HEK293 (cell line): Measurements from ENCODE around the gene SMTNL2.

ENCODE experiments used
- CTCF ChIP-seq: fragments of 450-650 bp; formaldehyde crosslinking; IDR thresholded peaks from 2 replicates; pipeline ENCODE4 v1.5.1; 2016; ENCODE audit warnings: missing biosample characterization, missing genetic modification characterization
- MEIS1 ChIP-seq: sonication (generic); formaldehyde crosslinking; IDR thresholded peaks from 2 replicates; pipeline ENCODE4 v1.8.1; 2022; ENCODE audit warnings: missing genetic modification reagents, mild to moderate bottlenecking, borderline replicate concordance
- ZNF138 ChIP-seq: fragments of 450-650 bp; formaldehyde crosslinking; IDR thresholded peaks from 2 replicates; pipeline ENCODE4 v1.5.1; 2016; ENCODE audit warnings: missing biosample characterization, missing genetic modification characterization, borderline replicate concordance
- ZNF175 ChIP-seq: fragments of 450-650 bp; formaldehyde crosslinking; IDR thresholded peaks from 2 replicates; pipeline ENCODE4 v1.5.1; 2016; ENCODE audit warnings: missing biosample characterization, missing genetic modification characterization
- ZNF24 ChIP-seq: fragments of 450-650 bp; formaldehyde crosslinking; IDR thresholded peaks from 2 replicates; pipeline ENCODE4 v1.5.1; 2016; ENCODE audit warnings: missing biosample characterization, missing genetic modification characterization
- ZNF362 ChIP-seq: fragments of 450-650 bp; formaldehyde crosslinking; IDR thresholded peaks from 2 replicates; pipeline ENCODE4 v1.5.1; 2016; ENCODE audit warnings: missing biosample characterization, missing genetic modification characterization
- ZNF658 ChIP-seq: fragments of 450-650 bp; formaldehyde crosslinking; IDR thresholded peaks from 2 replicates; pipeline ENCODE4; 2016; ENCODE audit warnings: missing biosample characterization, missing genetic modification characterization
- ZNF747 ChIP-seq: fragments of 450-650 bp; formaldehyde crosslinking; IDR thresholded peaks from 2 replicates; pipeline ENCODE4 v1.5.1; 2016; ENCODE audit warnings: missing biosample characterization, missing genetic modification characterization
- TF ChIP-seq, protein P1 (sequence below): fragments of 450-650 bp; formaldehyde crosslinking; IDR thresholded peaks from 2 replicates; pipeline ENCODE4 v1.5.1; 2016; ENCODE audit warnings: missing biosample characterization, missing genetic modification characterization
- TF ChIP-seq, protein P2 (sequence below): IDR thresholded peaks from 2 replicates; pipeline ENCODE4 v1.6.1; 2011; ENCODE audit warnings: mild to moderate bottlenecking, low read depth, low read length, borderline replicate concordance

GRCh38 chr17:4548061-4548461 lies 36.3 kb upstream of the SMTNL2 start:
- TF ChIP-seq CTCF (tag by site-specific recombination) = no peak
- TF ChIP-seq ZNF747 = no peak
- TF ChIP-seq, protein P1, sequence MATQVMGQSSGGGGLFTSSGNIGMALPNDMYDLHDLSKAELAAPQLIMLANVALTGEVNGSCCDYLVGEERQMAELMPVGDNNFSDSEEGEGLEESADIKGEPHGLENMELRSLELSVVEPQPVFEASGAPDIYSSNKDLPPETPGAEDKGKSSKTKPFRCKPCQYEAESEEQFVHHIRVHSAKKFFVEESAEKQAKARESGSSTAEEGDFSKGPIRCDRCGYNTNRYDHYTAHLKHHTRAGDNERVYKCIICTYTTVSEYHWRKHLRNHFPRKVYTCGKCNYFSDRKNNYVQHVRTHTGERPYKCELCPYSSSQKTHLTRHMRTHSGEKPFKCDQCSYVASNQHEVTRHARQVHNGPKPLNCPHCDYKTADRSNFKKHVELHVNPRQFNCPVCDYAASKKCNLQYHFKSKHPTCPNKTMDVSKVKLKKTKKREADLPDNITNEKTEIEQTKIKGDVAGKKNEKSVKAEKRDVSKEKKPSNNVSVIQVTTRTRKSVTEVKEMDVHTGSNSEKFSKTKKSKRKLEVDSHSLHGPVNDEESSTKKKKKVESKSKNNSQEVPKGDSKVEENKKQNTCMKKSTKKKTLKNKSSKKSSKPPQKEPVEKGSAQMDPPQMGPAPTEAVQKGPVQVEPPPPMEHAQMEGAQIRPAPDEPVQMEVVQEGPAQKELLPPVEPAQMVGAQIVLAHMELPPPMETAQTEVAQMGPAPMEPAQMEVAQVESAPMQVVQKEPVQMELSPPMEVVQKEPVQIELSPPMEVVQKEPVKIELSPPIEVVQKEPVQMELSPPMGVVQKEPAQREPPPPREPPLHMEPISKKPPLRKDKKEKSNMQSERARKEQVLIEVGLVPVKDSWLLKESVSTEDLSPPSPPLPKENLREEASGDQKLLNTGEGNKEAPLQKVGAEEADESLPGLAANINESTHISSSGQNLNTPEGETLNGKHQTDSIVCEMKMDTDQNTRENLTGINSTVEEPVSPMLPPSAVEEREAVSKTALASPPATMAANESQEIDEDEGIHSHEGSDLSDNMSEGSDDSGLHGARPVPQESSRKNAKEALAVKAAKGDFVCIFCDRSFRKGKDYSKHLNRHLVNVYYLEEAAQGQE (tag by site-specific recombination) = no peak
- TF ChIP-seq MEIS1 (CRISPR knock-in tag) = no peak
- TF ChIP-seq ZNF658 (tag by site-specific recombination) = no peak
- TF ChIP-seq ZNF138 = no peak
- no peak for TF ChIP-seq ZNF24 (tag by site-specific recombination)
- no peak for TF ChIP-seq ZNF175 (tag by site-specific recombination)
- no peak for TF ChIP-seq ZNF362 (tag by site-specific recombination)
- TF ChIP-seq, protein P2, sequence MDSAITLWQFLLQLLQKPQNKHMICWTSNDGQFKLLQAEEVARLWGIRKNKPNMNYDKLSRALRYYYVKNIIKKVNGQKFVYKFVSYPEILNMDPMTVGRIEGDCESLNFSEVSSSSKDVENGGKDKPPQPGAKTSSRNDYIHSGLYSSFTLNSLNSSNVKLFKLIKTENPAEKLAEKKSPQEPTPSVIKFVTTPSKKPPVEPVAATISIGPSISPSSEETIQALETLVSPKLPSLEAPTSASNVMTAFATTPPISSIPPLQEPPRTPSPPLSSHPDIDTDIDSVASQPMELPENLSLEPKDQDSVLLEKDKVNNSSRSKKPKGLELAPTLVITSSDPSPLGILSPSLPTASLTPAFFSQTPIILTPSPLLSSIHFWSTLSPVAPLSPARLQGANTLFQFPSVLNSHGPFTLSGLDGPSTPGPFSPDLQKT = no peak
